PC-9 (cell line): ENCODE results near the gene FNDC3B. TPM values are rescaled to one million over a fixed set of nuclear protein-coding genes. Genes with fewer than 3 reads are reported as not detected.

Source experiments
- BruUV-seq: library from RNA; stranded (reverse); fragments of 400-500 nt; replicated peaks from 2 replicates; lab custom pipeline; 2021; lab: Mats Ljungman, UMichigan
- CTCF ChIA-PET: fragments of 300-600 bp; sonication (Branson Sonifier 250); formaldehyde crosslinking; loops from one replicate; lab custom pipeline; 2022; ENCODE audit warnings: antibody characterized with exemption; lab: Charles Lee
- POLR2A ChIA-PET: fragments of 300-600 bp; sonication (Branson Sonifier 250); formaldehyde crosslinking; loops from one replicate; lab custom pipeline; 2022; ENCODE audit warnings: antibody characterized with exemption; ENCODE audit not compliant: unreplicated experiment; lab: Charles Lee
- DNase-seq, 2 experiments: peaks; one replicate each; pipeline versions ENCODE4 v3.0.0 to v3.0.0-alpha.2; 2015 to 2022; ENCODE audit warnings: mixed read lengths in 1 of 2
- H2AFZ ChIP-seq: fragments of 200-600 bp; sonication (generic); 2 replicates; pipeline ENCODE4 v1.8.1; 2017; ENCODE audit warnings: antibody characterized with exemption
- H3F3A ChIP-seq: fragments of 200-600 bp; sonication (generic); 2 replicates; pipeline ENCODE4 v1.8.1; 2017; ENCODE audit warnings: antibody characterized with exemption, mild to moderate bottlenecking, low read depth; ENCODE audit not compliant: insufficient read depth
- H3K27ac ChIP-seq: fragments of 200-600 bp; sonication (generic); 2 replicates; pipeline ENCODE4 v1.6.1; 2016; ENCODE audit warnings: mixed run types
- H3K27me3 ChIP-seq: fragments of 200-600 bp; sonication (generic); 2 replicates; pipeline ENCODE4 v1.6.1; 2016; ENCODE audit warnings: low read depth, mixed run types; ENCODE audit not compliant: insufficient read depth
- H3K36me3 ChIP-seq: fragments of 200-600 bp; sonication (generic); 2 replicates; pipeline ENCODE4 v1.6.1; 2016; ENCODE audit warnings: low read depth, mixed run types
- H3K4me1 ChIP-seq: fragments of 200-600 bp; sonication (generic); replicated peaks from 2 replicates; pipeline ENCODE4 v1.6.1; 2016; ENCODE audit warnings: mixed run types; ENCODE audit not compliant: insufficient read depth
- H3K4me2 ChIP-seq: fragments of 200-600 bp; sonication (generic); 2 replicates; pipeline ENCODE4 v1.6.1; 2017; ENCODE audit warnings: mixed run types
- H3K4me3 ChIP-seq: fragments of 200-600 bp; sonication (generic); 2 replicates; pipeline ENCODE4 v1.6.1; 2016; ENCODE audit warnings: mixed run types
- H3K79me2 ChIP-seq: fragments of 200-600 bp; sonication (generic); 2 replicates; pipeline ENCODE4 v1.6.1; 2017; ENCODE audit warnings: low read depth, mixed run types
- H3K9me2 ChIP-seq: fragments of 200-600 bp; sonication (generic); 2 replicates; pipeline ENCODE4 v1.8.1; 2017; ENCODE audit warnings: mild to moderate bottlenecking; ENCODE audit not compliant: insufficient read depth
- H3K9me3 ChIP-seq: fragments of 200-600 bp; sonication (generic); 2 replicates; pipeline ENCODE4 v1.8.1; 2016; ENCODE audit warnings: low read depth; ENCODE audit not compliant: insufficient read depth
- H4K20me1 ChIP-seq: fragments of 200-600 bp; sonication (generic); 2 replicates; pipeline ENCODE4 v1.8.1; 2017; ENCODE audit not compliant: insufficient read depth
- CTCF ChIP-seq: fragments of 200-600 bp; sonication (generic); conservative IDR thresholded peaks from 2 replicates; pipeline ENCODE4 v1.6.1; 2017; ENCODE audit warnings: mixed run types, antibody characterized with exemption, mild to moderate bottlenecking, moderate library complexity
- EZH2 ChIP-seq: fragments of 200-600 bp; sonication (generic); IDR thresholded peaks from 2 replicates; pipeline ENCODE4 v1.8.0; 2017; ENCODE audit warnings: antibody characterized with exemption, low read depth
- intact Hi-C: fragments of 100-400 bp; cut with micrococcal nuclease; formaldehyde crosslinking; loops from one replicate; pipeline ENCODE4 v1.10.0; 2022; ENCODE audit not compliant: unreplicated experiment
- total RNA-seq: library from RNA; stranded (reverse); gene quantifications from 2 replicates; pipeline ENCODE4 v1.2.3, GENCODE V29; 2021

FNDC3B gene
- total RNA-seq, 1 experiment from 2014 or later, result 106 TPM

GRCh38 chr3:172204716-172205115 is 165.3 kb downstream of the FNDC3B start:
- DNase-seq, result no peak
- Histone ChIP-seq H3K27me3 (no peaks in the 10 kb centered on the region), H3F3A (peaks cover 75% of the 10 kb centered on the region), H3K27ac (0 out of 2 replicates have a peak overlapping the region, but pooled peaks have one; percentile 0), H4K20me1 (peaks cover 51% of the 10 kb centered on the region), H2AFZ (no peak overlapping the region), H3K9me2 (no peaks in the 10 kb centered on the region), H3K4me1 (no peaks in the 10 kb centered on the region), H3K9me3 (0 out of 2 replicates have a peak, but pooled peaks cover 4% of the 10 kb centered on the region), H3K79me2 (peaks cover 99% of the 10 kb centered on the region), H3K36me3 (peaks cover 43% of the 10 kb centered on the region), H3K4me3 (no peak overlapping the region), H3K4me2 (no peak overlapping the region)
- POLR2A ChIA-PET, result no interaction called here
- no TSS peak for BruUV-seq
- intact Hi-C loops, result no loop called here
- CTCF ChIA-PET, result no interaction called here
- no peak for TF ChIP-seq CTCF
- TF ChIP-seq EZH2, result no peak

- Histone ChIP-seq H3K9me2 (no peaks in the 10 kb centered on the region), H4K20me1 (peaks cover 70% of the 10 kb centered on the region), H2AFZ (no peak overlapping the region), H3F3A (peaks cover 76% of the 10 kb centered on the region), H3K27ac (no peak overlapping the region), H3K27me3 (no peaks in the 10 kb centered on the region), H3K4me1 (peaks cover 16% of the 10 kb centered on the region), H3K36me3 (peaks cover 46% of the 10 kb centered on the region), H3K4me3 (no peak overlapping the region), H3K9me3 (0 out of 2 replicates have a peak, but pooled peaks cover 4% of the 10 kb centered on the region), H3K79me2 (peaks cover 99% of the 10 kb centered on the region), H3K4me2 (no peak overlapping the region)
- ChIA-PET CTCF (no interaction called here), POLR2A (no interaction called here)
- no peak for DNase-seq
- intact Hi-C loops, result no loop called here
- no TSS peak for BruUV-seq
- no peak for TF ChIP-seq CTCF
- TF ChIP-seq EZH2, result no peak
Observed at GRCh38 chr3:172208586-172209332, 169.4 kb downstream of the FNDC3B start.

- no peak overlapping the region for H3K27ac ChIP-seq
- no TSS peak for BruUV-seq
- ChIA-PET POLR2A (no interaction called here), CTCF (no interaction called here)
- no peak overlapping the region for H3K4me2 ChIP-seq
- H3K27me3 ChIP-seq, result no peaks in the 10 kb centered on the region
- intact Hi-C loops, result no loop called here
- no peak overlapping the region for H2AFZ ChIP-seq
- H3K4me3 ChIP-seq, result no peak overlapping the region
- H3K9me3 ChIP-seq, result 0 out of 2 replicates have a peak, but pooled peaks cover 3% of the 10 kb centered on the region
- peaks cover 23% of the 10 kb centered on the region for H3K4me1 ChIP-seq
- H3K36me3 ChIP-seq, result peaks cover 46% of the 10 kb centered on the region
- peaks cover 99% of the 10 kb centered on the region for H3K79me2 ChIP-seq
- H3K9me2 ChIP-seq, result no peaks in the 10 kb centered on the region
- peaks cover 76% of the 10 kb centered on the region for H3F3A ChIP-seq
- DNase-seq, result no peak
- TF ChIP-seq CTCF (no peak), EZH2 (no peak)
- peaks cover 70% of the 10 kb centered on the region for H4K20me1 ChIP-seq
Observed at GRCh38 chr3:172209333-172210321, 170.2 kb downstream of the FNDC3B start.
